GM12878 (cell line): Measurements from ENCODE around the gene SPINT1. TPM values are rescaled to one million over a fixed set of nuclear protein-coding genes. Genes with fewer than 3 reads are reported as not detected.
A peak's percentile ranks its signal among the peaks of the same experiment; 100 is the strongest.

ENCODE experiments used
- ATF7 ChIP-seq: fragments of 450-650 bp; IDR thresholded peaks from 2 replicates; pipeline ENCODE4 v1.6.1; 2016; ENCODE audit warnings: low read depth, mild to moderate bottlenecking
- HDAC2 ChIP-seq: fragments of 200-600 bp; sonication (generic); IDR thresholded peaks from 2 replicates; pipeline ENCODE4 v1.6.1; 2017
- KLF5 ChIP-seq: fragments of 450-650 bp; IDR thresholded peaks from 2 replicates; pipeline ENCODE4 v1.6.1; 2014; ENCODE audit warnings: mild to moderate bottlenecking; ENCODE audit not compliant: partially characterized antibody
- MTA3 ChIP-seq: IDR thresholded peaks from 2 replicates; pipeline ENCODE4 v1.6.1; 2012; ENCODE audit warnings: low read length, inconsistent platforms, borderline replicate concordance
- SMC3 ChIP-seq: IDR thresholded peaks from 2 replicates; pipeline ENCODE4 v1.6.1; 2011; ENCODE audit warnings: low read length, improper control_type of control experiment, borderline replicate concordance
- TAF1 ChIP-seq: IDR thresholded peaks from 2 replicates; pipeline ENCODE4 v1.6.1; 2011; ENCODE audit warnings: mild to moderate bottlenecking, low read depth, low read length, borderline replicate concordance
- polyA plus RNA-seq, 11 experiments: library from polyadenylated mRNA; depleted of rRNA in 4 of 11; unstranded in 6 of 11; stranded (reverse) in 5 of 11; fragments of >200 nt; fragmentation: Nextera tagmentation in 4 of 11; fragmentation: Illumina TruSeq in 1 of 11; extraction: Ambion mirVana in 4 of 11; extraction: Trizol in 1 of 11; gene quantifications; 1 replicate in 1 of 11; 2 replicates in 10 of 11; pipeline versions ENCODE4 v1.2.1 to v1.2.3, GENCODE V29; 2011 to 2016; ENCODE audit warnings: inconsistent platforms in 2 of 11, missing spikeins in 2 of 11, low read depth in 1 of 11
- total RNA-seq, 4 experiments: library from RNA; depleted of rRNA in 3 of 4; stranded (reverse); fragments of >200 nt in 3 of 4; fragmentation: Illumina TruSeq in 1 of 4; extraction: Trizol in 1 of 4; gene quantifications; 2 replicates each; pipeline versions ENCODE4 v1.2.1 to v1.2.3, GENCODE V29; 2013 to 2021
- TF ChIP-seq, protein P1 (sequence below): fragments of 450-650 bp; IDR thresholded peaks from 2 replicates; pipeline ENCODE4 v1.6.1; 2017; ENCODE audit warnings: mild to moderate bottlenecking, moderate library complexity
- TF ChIP-seq, protein P2 (sequence below): fragments of 450-650 bp; formaldehyde crosslinking; IDR thresholded peaks from 2 replicates; pipeline ENCODE4 v1.5.0; 2022; ENCODE audit warnings: mild to moderate bottlenecking, missing genetic modification characterization

Gene SPINT1
- total and polyA plus RNA-seq, 10 of the 15 experiments (the other 5 are each of a cell fraction or from before 2014, with no cell fraction given): 3.5 to 28.6 (median 10.2) TPM

DNA sequence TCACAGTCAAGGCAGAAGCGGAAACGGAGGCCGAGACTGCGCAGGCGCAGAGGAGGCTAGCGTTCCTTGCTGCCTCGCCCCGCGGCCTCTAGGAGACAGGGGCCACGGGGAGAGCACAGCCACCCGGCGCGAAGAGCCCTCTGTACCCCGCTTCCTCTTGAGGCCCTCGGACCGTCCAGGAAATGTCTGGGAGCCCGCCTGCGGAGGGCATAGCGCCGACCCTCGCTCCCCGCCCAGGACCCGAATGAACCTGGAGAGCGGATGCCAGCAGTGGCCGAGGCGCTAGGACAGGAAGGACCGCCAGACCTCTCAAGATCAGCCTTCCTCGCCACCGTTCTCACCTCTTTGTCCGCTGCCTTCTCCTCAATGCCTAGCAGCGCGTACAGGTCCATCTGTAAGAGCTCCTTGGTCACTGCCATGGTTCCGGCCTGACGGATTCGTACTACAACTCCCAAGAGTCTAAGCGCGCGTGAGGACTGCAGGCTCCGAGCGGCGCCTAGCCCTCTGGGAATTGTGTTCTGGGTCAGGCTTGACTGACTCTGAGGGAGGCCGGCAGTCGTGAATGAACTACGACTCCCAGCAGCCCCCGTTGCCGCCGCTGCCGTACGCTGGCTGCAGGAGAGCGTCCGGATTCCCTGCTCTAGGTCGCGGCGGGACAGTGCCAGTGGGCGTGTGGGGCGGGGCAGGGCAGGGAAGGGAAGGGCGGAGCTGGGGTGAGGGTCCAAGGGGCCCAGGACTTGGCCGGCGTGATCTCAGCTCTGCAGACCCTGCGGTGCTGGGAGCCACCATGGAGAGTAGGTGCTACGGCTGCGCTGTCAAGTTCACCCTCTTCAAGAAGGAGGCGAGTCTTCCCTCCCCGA, 36.6 kb upstream of the SPINT1 start, which contains the start of the genes DNAJC17 and ZFYVE19 (continued):
- TF ChIP-seq, protein P1, sequence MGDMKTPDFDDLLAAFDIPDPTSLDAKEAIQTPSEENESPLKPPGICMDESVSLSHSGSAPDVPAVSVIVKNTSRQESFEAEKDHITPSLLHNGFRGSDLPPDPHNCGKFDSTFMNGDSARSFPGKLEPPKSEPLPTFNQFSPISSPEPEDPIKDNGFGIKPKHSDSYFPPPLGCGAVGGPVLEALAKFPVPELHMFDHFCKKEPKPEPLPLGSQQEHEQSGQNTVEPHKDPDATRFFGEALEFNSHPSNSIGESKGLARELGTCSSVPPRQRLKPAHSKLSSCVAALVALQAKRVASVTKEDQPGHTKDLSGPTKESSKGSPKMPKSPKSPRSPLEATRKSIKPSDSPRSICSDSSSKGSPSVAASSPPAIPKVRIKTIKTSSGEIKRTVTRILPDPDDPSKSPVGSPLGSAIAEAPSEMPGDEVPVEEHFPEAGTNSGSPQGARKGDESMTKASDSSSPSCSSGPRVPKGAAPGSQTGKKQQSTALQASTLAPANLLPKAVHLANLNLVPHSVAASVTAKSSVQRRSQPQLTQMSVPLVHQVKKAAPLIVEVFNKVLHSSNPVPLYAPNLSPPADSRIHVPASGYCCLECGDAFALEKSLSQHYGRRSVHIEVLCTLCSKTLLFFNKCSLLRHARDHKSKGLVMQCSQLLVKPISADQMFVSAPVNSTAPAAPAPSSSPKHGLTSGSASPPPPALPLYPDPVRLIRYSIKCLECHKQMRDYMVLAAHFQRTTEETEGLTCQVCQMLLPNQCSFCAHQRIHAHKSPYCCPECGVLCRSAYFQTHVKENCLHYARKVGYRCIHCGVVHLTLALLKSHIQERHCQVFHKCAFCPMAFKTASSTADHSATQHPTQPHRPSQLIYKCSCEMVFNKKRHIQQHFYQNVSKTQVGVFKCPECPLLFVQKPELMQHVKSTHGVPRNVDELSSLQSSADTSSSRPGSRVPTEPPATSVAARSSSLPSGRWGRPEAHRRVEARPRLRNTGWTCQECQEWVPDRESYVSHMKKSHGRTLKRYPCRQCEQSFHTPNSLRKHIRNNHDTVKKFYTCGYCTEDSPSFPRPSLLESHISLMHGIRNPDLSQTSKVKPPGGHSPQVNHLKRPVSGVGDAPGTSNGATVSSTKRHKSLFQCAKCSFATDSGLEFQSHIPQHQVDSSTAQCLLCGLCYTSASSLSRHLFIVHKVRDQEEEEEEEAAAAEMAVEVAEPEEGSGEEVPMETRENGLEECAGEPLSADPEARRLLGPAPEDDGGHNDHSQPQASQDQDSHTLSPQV: no peak
- no peak; the same call in 1 of the 2 replicates for TF ChIP-seq ATF7
- TF ChIP-seq SMC3: no peak
- TF ChIP-seq HDAC2: no peak
- TF ChIP-seq, protein P2, sequence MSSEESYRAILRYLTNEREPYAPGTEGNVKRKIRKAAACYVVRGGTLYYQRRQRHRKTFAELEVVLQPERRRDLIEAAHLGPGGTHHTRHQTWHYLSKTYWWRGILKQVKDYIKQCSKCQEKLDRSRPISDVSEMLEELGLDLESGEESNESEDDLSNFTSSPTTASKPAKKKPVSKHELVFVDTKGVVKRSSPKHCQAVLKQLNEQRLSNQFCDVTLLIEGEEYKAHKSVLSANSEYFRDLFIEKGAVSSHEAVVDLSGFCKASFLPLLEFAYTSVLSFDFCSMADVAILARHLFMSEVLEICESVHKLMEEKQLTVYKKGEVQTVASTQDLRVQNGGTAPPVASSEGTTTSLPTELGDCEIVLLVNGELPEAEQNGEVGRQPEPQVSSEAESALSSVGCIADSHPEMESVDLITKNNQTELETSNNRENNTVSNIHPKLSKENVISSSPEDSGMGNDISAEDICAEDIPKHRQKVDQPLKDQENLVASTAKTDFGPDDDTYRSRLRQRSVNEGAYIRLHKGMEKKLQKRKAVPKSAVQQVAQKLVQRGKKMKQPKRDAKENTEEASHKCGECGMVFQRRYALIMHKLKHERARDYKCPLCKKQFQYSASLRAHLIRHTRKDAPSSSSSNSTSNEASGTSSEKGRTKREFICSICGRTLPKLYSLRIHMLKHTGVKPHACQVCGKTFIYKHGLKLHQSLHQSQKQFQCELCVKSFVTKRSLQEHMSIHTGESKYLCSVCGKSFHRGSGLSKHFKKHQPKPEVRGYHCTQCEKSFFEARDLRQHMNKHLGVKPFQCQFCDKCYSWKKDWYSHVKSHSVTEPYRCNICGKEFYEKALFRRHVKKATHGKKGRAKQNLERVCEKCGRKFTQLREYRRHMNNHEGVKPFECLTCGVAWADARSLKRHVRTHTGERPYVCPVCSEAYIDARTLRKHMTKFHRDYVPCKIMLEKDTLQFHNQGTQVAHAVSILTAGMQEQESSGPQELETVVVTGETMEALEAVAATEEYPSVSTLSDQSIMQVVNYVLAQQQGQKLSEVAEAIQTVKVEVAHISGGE: no peak
- no peak for TF ChIP-seq MTA3
- TF ChIP-seq KLF5: peak; percentile 70
- peak; percentile 36; the same call in 1 of the 2 replicates for TF ChIP-seq TAF1
